Hepatocyte (in vitro differentiated cells): ENCODE measurements around the gene TPRKB.

Experiments
- EZH2 ChIP-seq: fragments of 200-600 bp; sonication (generic); IDR thresholded peaks from 2 replicates; pipeline ENCODE4 v1.6.1; 2016; ENCODE audit warnings: antibody characterized with exemption, mild to moderate bottlenecking, borderline replicate concordance
- EZH2phosphoT487 ChIP-seq: fragments of 200-600 bp; sonication (generic); IDR thresholded peaks from one replicate; pipeline ENCODE4 v1.6.1; 2018; ENCODE audit warnings: antibody characterized with exemption, mild to moderate bottlenecking, low read depth, moderate library complexity; ENCODE audit not compliant: unreplicated experiment, severe bottlenecking
- TF ChIP-seq, protein P1 (sequence below): fragments of 200-600 bp; sonication (generic); IDR thresholded peaks from 2 replicates; pipeline ENCODE4 v1.5.1; 2016; ENCODE audit warnings: antibody characterized with exemption, mild to moderate bottlenecking; ENCODE audit not compliant: poor library complexity

DNA sequence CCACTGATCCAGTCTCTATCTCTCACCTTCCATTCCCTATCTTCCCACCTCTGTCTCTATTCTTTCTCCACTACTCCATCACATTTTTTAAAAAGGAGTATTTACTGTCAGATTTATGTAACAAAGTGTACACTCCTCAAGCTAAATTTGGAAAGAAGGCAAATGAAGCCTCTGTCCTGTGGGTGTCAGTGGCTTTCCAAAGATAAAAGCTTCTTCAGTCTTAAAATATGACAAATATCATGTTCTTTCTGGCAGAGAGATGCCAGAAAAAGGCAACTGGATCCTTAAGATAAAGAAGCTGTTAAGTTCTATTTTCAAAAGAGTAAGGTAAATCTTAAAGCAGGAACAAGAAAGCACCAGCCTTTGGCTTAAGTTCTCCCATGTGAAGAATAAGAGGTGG is 35.7 kb upstream of the TPRKB start:
- TF ChIP-seq, protein P1, sequence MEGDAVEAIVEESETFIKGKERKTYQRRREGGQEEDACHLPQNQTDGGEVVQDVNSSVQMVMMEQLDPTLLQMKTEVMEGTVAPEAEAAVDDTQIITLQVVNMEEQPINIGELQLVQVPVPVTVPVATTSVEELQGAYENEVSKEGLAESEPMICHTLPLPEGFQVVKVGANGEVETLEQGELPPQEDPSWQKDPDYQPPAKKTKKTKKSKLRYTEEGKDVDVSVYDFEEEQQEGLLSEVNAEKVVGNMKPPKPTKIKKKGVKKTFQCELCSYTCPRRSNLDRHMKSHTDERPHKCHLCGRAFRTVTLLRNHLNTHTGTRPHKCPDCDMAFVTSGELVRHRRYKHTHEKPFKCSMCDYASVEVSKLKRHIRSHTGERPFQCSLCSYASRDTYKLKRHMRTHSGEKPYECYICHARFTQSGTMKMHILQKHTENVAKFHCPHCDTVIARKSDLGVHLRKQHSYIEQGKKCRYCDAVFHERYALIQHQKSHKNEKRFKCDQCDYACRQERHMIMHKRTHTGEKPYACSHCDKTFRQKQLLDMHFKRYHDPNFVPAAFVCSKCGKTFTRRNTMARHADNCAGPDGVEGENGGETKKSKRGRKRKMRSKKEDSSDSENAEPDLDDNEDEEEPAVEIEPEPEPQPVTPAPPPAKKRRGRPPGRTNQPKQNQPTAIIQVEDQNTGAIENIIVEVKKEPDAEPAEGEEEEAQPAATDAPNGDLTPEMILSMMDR: no peak
- TF ChIP-seq EZH2 (no peak), EZH2phosphoT487 (no peak)
